DOHH2 (cell line): ENCODE data around the gene GATAD2B.
A peak's percentile ranks its signal among the peaks of the same experiment; 100 is the strongest.

Experiments
- H3F3A ChIP-seq: fragments of 200-600 bp; sonication (generic), shearing (Covaris generic); 2 replicates; pipeline ENCODE4 v1.6.0; 2016; ENCODE audit warnings: antibody characterized with exemption, mild to moderate bottlenecking; ENCODE audit not compliant: control insufficient read depth, insufficient read depth
- H3K27ac ChIP-seq: fragments of 200-600 bp; sonication (generic); 2 replicates; pipeline ENCODE4 v1.5.1; 2014; ENCODE audit warnings: low read depth, mild to moderate bottlenecking, low read length, moderate library complexity
- H3K27me3 ChIP-seq: fragments of 200-600 bp; sonication (generic); 2 replicates; pipeline ENCODE4 v1.6.1; 2014; ENCODE audit warnings: mild to moderate bottlenecking, low read length, mixed read lengths; ENCODE audit not compliant: control insufficient read depth
- H3K36me3 ChIP-seq: fragments of 200-600 bp; sonication (generic); 2 replicates; pipeline ENCODE4 v1.6.1; 2014; ENCODE audit warnings: mild to moderate bottlenecking, low read length, moderate library complexity, mixed read lengths; ENCODE audit not compliant: control insufficient read depth
- H3K4me1 ChIP-seq: fragments of 200-600 bp; sonication (generic); 2 replicates; pipeline ENCODE4 v1.6.1; 2014; ENCODE audit warnings: mild to moderate bottlenecking, low read length, mixed read lengths; ENCODE audit not compliant: control insufficient read depth
- H3K4me2 ChIP-seq: fragments of 200-600 bp; sonication (generic); 2 replicates; pipeline ENCODE4 v1.6.0; 2014; ENCODE audit warnings: mild to moderate bottlenecking, low read length, moderate library complexity
- H3K4me3 ChIP-seq: fragments of 200-600 bp; sonication (generic); 2 replicates; pipeline ENCODE4 v1.5.1; 2014; ENCODE audit warnings: mild to moderate bottlenecking, low read length, mixed read lengths
- H3K79me2 ChIP-seq: fragments of 200-600 bp; sonication (generic); 2 replicates; pipeline ENCODE4 v1.6.1; 2014; ENCODE audit warnings: mild to moderate bottlenecking, low read length, mixed read lengths; ENCODE audit not compliant: control insufficient read depth
- H3K9me2 ChIP-seq: fragments of 200-600 bp; sonication (generic); replicated peaks from 2 replicates; pipeline ENCODE4 v1.6.1; 2014; ENCODE audit warnings: mild to moderate bottlenecking, low read length, mixed read lengths; ENCODE audit not compliant: control insufficient read depth
- H3K9me3 ChIP-seq: fragments of 200-600 bp; sonication (generic); 2 replicates; pipeline ENCODE4 v1.6.1; 2014; ENCODE audit warnings: antibody characterized with exemption, low read length, mixed read lengths; ENCODE audit not compliant: control insufficient read depth, insufficient read depth
- H4K20me1 ChIP-seq: fragments of 200-600 bp; sonication (generic); 2 replicates; pipeline ENCODE4 v1.6.0; 2014; ENCODE audit warnings: low read depth, mild to moderate bottlenecking, antibody characterized with exemption, low read length, moderate library complexity; ENCODE audit not compliant: control insufficient read depth, insufficient read depth
- CTCF ChIP-seq: fragments of 200-600 bp; sonication (generic); IDR thresholded peaks from one replicate; pipeline ENCODE4 v1.5.1; 2014; ENCODE audit warnings: antibody characterized with exemption, mild to moderate bottlenecking, low read depth, low read length; ENCODE audit not compliant: poor library complexity, severe bottlenecking
- EZH2phosphoT487 ChIP-seq: fragments of 200-600 bp; sonication (generic); IDR thresholded peaks from 2 replicates; pipeline ENCODE4 v1.6.1; 2017; ENCODE audit warnings: borderline replicate concordance, mild to moderate bottlenecking, antibody characterized with exemption, low read length, moderate library complexity, mixed read lengths

The GATAD2B gene

DNA sequence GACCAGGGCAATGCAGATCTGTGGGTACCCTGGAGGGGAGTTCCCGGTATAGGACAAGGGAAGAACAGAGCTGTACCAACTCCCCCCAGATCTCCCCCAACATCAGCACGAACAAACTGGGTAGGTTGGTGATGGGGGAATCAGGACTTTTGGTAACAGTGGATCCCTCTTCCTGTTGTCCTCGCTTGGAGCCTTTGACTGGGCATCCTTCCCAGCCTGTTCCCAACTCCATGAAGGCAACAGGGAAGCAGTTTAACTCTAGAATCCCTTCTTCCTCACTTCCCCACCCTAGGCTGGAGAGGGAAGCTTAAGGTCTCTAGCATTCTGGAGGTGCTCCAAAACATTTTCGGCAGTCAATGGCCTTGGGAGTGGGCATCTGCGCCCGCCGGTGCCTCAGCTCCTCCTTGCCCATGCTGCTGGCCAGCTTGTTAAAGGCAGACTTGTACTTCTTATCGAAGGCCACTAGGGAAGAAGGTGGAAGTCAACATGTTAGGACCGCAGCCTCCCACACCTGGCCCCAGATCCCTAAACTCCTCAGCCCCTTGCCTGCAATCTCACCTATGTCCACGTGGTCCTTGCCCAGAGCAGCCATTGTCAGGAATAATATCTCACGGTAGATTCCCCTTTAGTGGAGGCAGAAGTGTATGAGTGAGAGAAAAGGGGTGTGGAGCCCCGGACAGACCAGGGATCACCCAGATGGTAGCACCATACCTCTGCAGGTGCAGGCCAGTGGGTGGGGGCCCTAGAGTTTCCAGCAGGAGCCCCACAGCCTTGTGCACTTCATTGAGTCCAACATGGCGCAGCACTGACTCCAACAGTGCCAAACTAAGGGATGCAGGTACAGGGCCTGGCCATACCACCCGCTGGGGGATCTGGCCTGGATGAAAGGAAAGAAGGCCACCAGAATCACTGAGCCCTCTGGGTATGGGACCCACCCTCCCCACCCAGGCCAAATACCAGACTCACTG, 7.5 kb upstream of the GATAD2B start:
- Histone ChIP-seq H3K9me2 (no peaks in the 10 kb centered on the region), H3K4me3 (no peak overlapping the region), H3K27ac (no peak overlapping the region), H3K4me1 (peaks cover 24% of the 10 kb centered on the region), H3K27me3 (no peaks in the 10 kb centered on the region), H3K4me2 (no peak overlapping the region), H4K20me1 (no peaks in the 10 kb centered on the region), H3K9me3 (no peaks in the 10 kb centered on the region), H3K79me2 (no peaks in the 10 kb centered on the region), H3K36me3 (peaks cover 56% of the 10 kb centered on the region), H3F3A (peaks cover 23% of the 10 kb centered on the region)
- no peak for TF ChIP-seq EZH2phosphoT487
- peak; percentile 17 for TF ChIP-seq CTCF

- peaks cover 48% of the 10 kb centered on the region for H3K36me3 ChIP-seq
- no peak overlapping the region for H3K27ac ChIP-seq
- no peak overlapping the region for H3K4me2 ChIP-seq
Observed at GRCh38 chr1:153929426-153929825, 6.7 kb upstream of the GATAD2B start.

GRCh38 chr1:153928791-153929341, 6.1 kb upstream of the GATAD2B start:
- H4K20me1 ChIP-seq, result no peaks in the 10 kb centered on the region
- H3K4me2 ChIP-seq, result peak overlapping the region; percentile 36
- peaks cover 45% of the 10 kb centered on the region for H3K36me3 ChIP-seq
- H3F3A ChIP-seq, result peaks cover 23% of the 10 kb centered on the region
- no peaks in the 10 kb centered on the region for H3K27me3 ChIP-seq
- no peaks in the 10 kb centered on the region for H3K9me2 ChIP-seq
- no peaks in the 10 kb centered on the region for H3K9me3 ChIP-seq
- peak overlapping the region; percentile 38; the same call in 1 of the 2 replicates for H3K27ac ChIP-seq
- peaks cover 8% of the 10 kb centered on the region for H3K79me2 ChIP-seq
- no peak overlapping the region for H3K4me3 ChIP-seq
- TF ChIP-seq CTCF (no peak), EZH2phosphoT487 (no peak)
- H3K4me1 ChIP-seq, result peaks cover 31% of the 10 kb centered on the region

More at GRCh38 chr1:153929426-153929825, 6.7 kb upstream of the GATAD2B start:
- Histone ChIP-seq H3K27me3 (no peaks in the 10 kb centered on the region), H3K4me1 (peaks cover 25% of the 10 kb centered on the region), H3K9me2 (no peaks in the 10 kb centered on the region), H3K4me3 (no peak overlapping the region), H4K20me1 (no peaks in the 10 kb centered on the region), H3F3A (peaks cover 23% of the 10 kb centered on the region), H3K79me2 (peaks cover 3% of the 10 kb centered on the region), H3K9me3 (no peaks in the 10 kb centered on the region)
- no peak for TF ChIP-seq EZH2phosphoT487
- TF ChIP-seq CTCF, result no peak
